ENCODE results near the gene RESF1.

RESF1 gene

GRCh38 chr12:31959701-31960391, 631 bp downstream of the RESF1 start:
- FAIRE-seq (no peak), DNase-seq (ENCODE audit: insufficient read length, low spot score) (peak; percentile 30)

GRCh38 chr12:31961137-31961536, 1.9 kb downstream of the RESF1 start:
- FAIRE-seq: no peak
- no peak for DNase-seq (ENCODE audit: insufficient read length, low spot score)

- no peak for FAIRE-seq
- no peak for DNase-seq (ENCODE audit: insufficient read length, low spot score)
These were observed 2.9 kb downstream of the RESF1 start for GRCh38 chr12:31962076-31962475.

- FAIRE-seq (no peak), DNase-seq (ENCODE audit: insufficient read length, low spot score) (no peak)
These were observed 5.1 kb downstream of the RESF1 start for GRCh38 chr12:31964280-31964679.

- no peak for DNase-seq (ENCODE audit: insufficient read length, low spot score)
- no peak for FAIRE-seq
These were observed 5.9 kb downstream of the RESF1 start for GRCh38 chr12:31965090-31965489.

GRCh38 chr12:31966558-31967205, 7.5 kb downstream of the RESF1 start:
- no peak for FAIRE-seq
- DNase-seq (ENCODE audit: insufficient read length, low spot score): no peak

GRCh38 chr12:31967539-31967938, 8.3 kb downstream of the RESF1 start:
- DNase-seq (ENCODE audit: insufficient read length, low spot score) (no peak), FAIRE-seq (no peak)

- FAIRE-seq: no peak
- DNase-seq (ENCODE audit: insufficient read length, low spot score): no peak
These were observed 11.0 kb downstream of the RESF1 start for GRCh38 chr12:31970199-31970598.

- no peak for FAIRE-seq
- no peak for DNase-seq (ENCODE audit: insufficient read length, low spot score)
These were observed 14.6 kb downstream of the RESF1 start for GRCh38 chr12:31973818-31974217.

- no peak for FAIRE-seq
These were observed 15.5 kb downstream of the RESF1 start for GRCh38 chr12:31974673-31975072.

GRCh38 chr12:31984806-31985591, 25.8 kb downstream of the RESF1 start:
- no peak for FAIRE-seq
- DNase-seq (ENCODE audit: insufficient read length, low spot score): no peak

More at GRCh38 chr12:31974673-31975072, 15.5 kb downstream of the RESF1 start:
- DNase-seq (ENCODE audit: insufficient read length, low spot score): no peak

GRCh38 chr12:31985832-31986231, 26.6 kb downstream of the RESF1 start:
- DNase-seq (ENCODE audit: insufficient read length, low spot score): no peak
- FAIRE-seq: no peak

- peak; percentile 31 for DNase-seq (ENCODE audit: insufficient read length, low spot score)
- FAIRE-seq: no peak
These were observed 30.6 kb downstream of the RESF1 start for GRCh38 chr12:31989571-31990362.

GRCh38 chr12:31991146-31991545, 31.9 kb downstream of the RESF1 start:
- no peak for DNase-seq (ENCODE audit: insufficient read length, low spot score)

GRCh38 chr12:31991815-31992214, 32.6 kb downstream of the RESF1 start:
- FAIRE-seq (no peak), DNase-seq (ENCODE audit: insufficient read length, low spot score) (no peak)

More at GRCh38 chr12:31991146-31991545, 31.9 kb downstream of the RESF1 start:
- FAIRE-seq: no peak

- DNase-seq (ENCODE audit: insufficient read length, low spot score) (no peak), FAIRE-seq (no peak)
These were observed 40.5 kb downstream of the RESF1 start for GRCh38 chr12:31999692-32000091.

GRCh38 chr12:32000373-32001005, 41.3 kb downstream of the RESF1 start:
- DNase-seq (ENCODE audit: insufficient read length, low spot score): no peak
- FAIRE-seq: no peak

- FAIRE-seq: no peak
- no peak for DNase-seq (ENCODE audit: insufficient read length, low spot score)
These were observed 43.8 kb downstream of the RESF1 start for GRCh38 chr12:32002848-32003493.

GRCh38 chr12:32003654-32004053, 44.4 kb downstream of the RESF1 start:
- no peak for FAIRE-seq

More at GRCh38 chr12:32003654-32004053, 44.4 kb downstream of the RESF1 start:
- DNase-seq (ENCODE audit: insufficient read length, low spot score): no peak
